BLaER1 (cell line): ENCODE measurements around the gene IVL.

Experiments used
- H3K27ac ChIP-seq: shearing (Covaris generic); formaldehyde crosslinking; 2 replicates; pipeline ENCODE4 v1.8.1; 2022
- H3K27me3 ChIP-seq: shearing (Covaris generic); formaldehyde crosslinking; 2 replicates; pipeline ENCODE4 v1.8.1; 2022
- H3K36me3 ChIP-seq: shearing (Covaris generic); formaldehyde crosslinking; 2 replicates; pipeline ENCODE4 v1.8.1; 2022
- H3K4me1 ChIP-seq: shearing (Covaris generic); formaldehyde crosslinking; 2 replicates; pipeline ENCODE4 v1.8.1; 2022
- H3K4me2 ChIP-seq: shearing (Covaris generic); formaldehyde crosslinking; 2 replicates; pipeline ENCODE4 v1.8.1; 2022
- H3K4me3 ChIP-seq: shearing (Covaris generic); formaldehyde crosslinking; 2 replicates; pipeline ENCODE4 v1.8.1; 2022
- H3K9ac ChIP-seq: shearing (Covaris generic); formaldehyde crosslinking; 2 replicates; pipeline ENCODE4 v1.8.1; 2022
- H3K9me3 ChIP-seq: shearing (Covaris generic); formaldehyde crosslinking; 2 replicates; pipeline ENCODE4 v1.8.1; 2022
- H4K20me1 ChIP-seq: shearing (Covaris generic); formaldehyde crosslinking; 2 replicates; pipeline ENCODE4 v1.8.1; 2022
- Cebpa-rat ChIP-seq: shearing (Covaris generic); IDR thresholded peaks from 2 replicates; pipeline ENCODE4 v1.8.1; 2022

The IVL gene

DNA sequence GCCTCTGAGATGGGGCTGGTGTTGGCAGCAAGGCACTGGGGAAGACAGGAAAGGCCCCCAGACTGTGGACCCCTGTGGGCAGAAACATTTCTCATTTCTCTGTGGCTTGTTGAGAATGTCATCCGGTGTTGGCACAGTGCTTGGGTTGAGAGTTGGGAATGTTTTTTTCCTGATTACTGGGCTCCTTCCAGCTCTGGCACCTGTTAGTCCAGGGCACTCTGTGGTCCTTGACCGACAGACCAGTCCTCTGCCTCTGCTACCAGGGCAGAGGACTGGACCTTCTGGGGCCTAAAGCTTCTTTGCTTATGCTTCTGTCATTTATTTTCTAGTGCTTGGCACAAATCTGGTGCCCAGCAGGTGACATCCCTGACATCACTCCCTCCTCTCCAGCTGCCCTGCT, 33.8 kb downstream of the IVL start:
- no peaks in the 10 kb centered on the region for H3K9me3 ChIP-seq
- H3K36me3 ChIP-seq = no peaks in the 10 kb centered on the region
- H3K27ac ChIP-seq = no peak overlapping the region
- no peak for TF ChIP-seq Cebpa-rat
- no peak overlapping the region for H3K9ac ChIP-seq
- no peaks in the 10 kb centered on the region for H4K20me1 ChIP-seq
- no peak overlapping the region for H3K4me3 ChIP-seq
- no peaks in the 10 kb centered on the region for H3K27me3 ChIP-seq
- H3K4me1 ChIP-seq = no peaks in the 10 kb centered on the region
- no peak overlapping the region for H3K4me2 ChIP-seq

DNA sequence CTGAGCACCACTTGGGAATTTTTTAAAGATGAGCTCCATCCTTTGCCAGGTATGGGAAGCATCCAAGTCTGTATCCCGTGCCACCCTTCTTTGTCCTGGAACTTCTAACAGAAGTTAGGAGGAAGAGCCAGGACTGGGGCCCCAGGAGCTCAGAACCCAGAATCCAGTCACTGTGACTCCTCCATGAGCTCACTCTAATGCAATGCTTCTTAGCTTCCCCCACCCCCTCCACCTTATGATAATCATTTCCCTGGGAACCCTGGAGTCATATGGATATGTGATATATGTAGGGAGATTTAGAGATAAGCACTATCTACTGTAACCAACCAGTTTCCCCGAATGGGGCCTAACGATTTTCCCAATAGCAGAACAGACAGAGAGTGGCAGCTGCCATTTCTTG, 37.9 kb downstream of the IVL start:
- Histone ChIP-seq H3K9ac (no peak overlapping the region), H3K4me1 (no peaks in the 10 kb centered on the region), H3K9me3 (no peaks in the 10 kb centered on the region), H3K4me3 (no peak overlapping the region), H3K27ac (no peak overlapping the region), H3K27me3 (no peaks in the 10 kb centered on the region), H4K20me1 (no peaks in the 10 kb centered on the region), H3K36me3 (no peaks in the 10 kb centered on the region), H3K4me2 (no peak overlapping the region)
- TF ChIP-seq Cebpa-rat = no peak

DNA sequence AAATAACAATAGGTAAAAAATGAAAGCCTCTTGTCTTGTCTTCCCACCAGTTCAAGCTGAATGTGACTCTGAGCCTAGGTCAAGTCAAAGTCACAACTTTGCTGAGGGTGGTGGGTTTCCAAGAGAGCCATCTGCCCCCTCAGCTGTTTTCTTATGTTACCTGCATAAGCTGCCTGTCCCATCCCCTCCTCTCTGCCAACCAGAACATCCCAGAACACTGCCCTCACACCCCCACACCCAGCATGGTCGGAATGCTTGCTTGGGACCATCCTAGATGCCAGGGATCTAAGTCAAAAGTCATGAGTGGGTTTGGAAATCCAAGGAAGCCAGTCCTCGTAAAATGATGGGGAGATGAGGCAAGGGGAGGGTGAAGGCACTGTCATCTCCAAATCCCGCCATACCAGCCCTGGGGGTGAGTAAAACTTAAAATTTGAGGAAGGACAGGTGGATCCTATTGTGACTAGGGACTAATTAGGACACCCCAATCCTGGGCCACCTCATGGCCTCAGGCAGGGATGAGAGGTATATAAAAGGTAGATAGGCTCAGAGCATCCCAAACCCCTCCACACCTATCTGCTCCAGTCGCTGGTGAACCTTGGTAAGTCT, 38.4 kb downstream of the IVL start, which contains the start of gene SPRR5:
TSS of gene SPRR5 (plus strand) at position 556 of the 606 bp plus-strand sequence. CDS start 1,349 bp downstream, outside the sequence.
- TF ChIP-seq Cebpa-rat = no peak
- Histone ChIP-seq H3K27me3 (no peaks in the 10 kb centered on the region), H3K4me2 (no peak within 1 kb of the TSS), H3K4me3 (no peak within 1 kb of the TSS), H3K4me1 (no peaks in the 10 kb centered on the region), H3K9me3 (no peaks in the 10 kb centered on the region), H4K20me1 (no peaks in the 10 kb centered on the region), H3K36me3 (no peaks in the 10 kb centered on the region), H3K9ac (no peak within 1 kb of the TSS), H3K27ac (no peak within 1 kb of the TSS)

DNA sequence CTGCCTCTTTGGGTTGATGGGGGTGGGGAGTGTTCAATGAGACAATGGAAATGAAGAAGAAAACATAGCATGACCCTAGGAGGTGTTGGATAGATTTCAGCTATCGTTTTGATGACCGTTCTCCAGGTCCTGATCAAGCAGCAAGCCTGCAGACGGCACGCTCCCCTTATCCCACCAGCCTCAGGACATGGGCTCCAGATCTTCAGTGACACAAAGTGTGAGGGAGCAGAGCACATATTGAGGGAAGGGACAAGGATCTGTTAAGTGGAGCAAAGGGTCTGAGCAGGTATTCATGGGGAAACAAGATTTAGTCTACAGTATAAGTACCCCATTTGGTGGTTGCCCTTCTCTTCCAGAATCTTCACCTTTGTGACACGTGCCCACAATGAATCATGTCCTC, 43.4 kb downstream of the IVL start:
- Histone ChIP-seq H3K9ac (no peak overlapping the region), H3K4me2 (no peak overlapping the region), H3K4me1 (no peaks in the 10 kb centered on the region), H3K27me3 (no peaks in the 10 kb centered on the region), H4K20me1 (no peaks in the 10 kb centered on the region), H3K4me3 (no peak overlapping the region), H3K27ac (no peak overlapping the region), H3K9me3 (no peaks in the 10 kb centered on the region), H3K36me3 (no peaks in the 10 kb centered on the region)
- no peak for TF ChIP-seq Cebpa-rat

DNA sequence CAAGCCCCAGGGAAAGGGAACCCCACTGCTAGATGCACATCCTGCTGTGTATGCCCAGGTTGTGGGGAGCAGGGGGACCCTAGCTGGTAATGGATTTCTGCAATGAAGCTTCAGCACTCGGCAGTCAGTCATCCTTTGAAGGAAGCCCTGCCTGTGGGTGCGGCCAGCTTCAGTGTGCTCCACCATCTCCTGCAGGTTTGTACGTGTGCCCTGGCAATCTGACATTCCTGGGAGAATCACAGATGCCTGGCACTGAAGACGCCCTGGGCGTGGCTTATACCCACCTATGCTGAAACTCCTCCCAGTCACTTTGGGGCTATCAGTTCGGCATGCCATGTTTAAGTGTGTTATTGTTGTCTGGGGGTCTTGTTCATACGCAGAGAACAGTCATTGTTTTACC, 45.4 kb downstream of the IVL start:
- Histone ChIP-seq H3K9me3 (no peaks in the 10 kb centered on the region), H3K27me3 (no peaks in the 10 kb centered on the region), H3K27ac (no peak overlapping the region), H3K4me2 (no peak overlapping the region), H3K9ac (no peak overlapping the region), H4K20me1 (no peaks in the 10 kb centered on the region), H3K4me1 (peaks cover 5% of the 10 kb centered on the region; the same call in 1 of the 2 replicates), H3K4me3 (no peak overlapping the region), H3K36me3 (no peaks in the 10 kb centered on the region)
- TF ChIP-seq Cebpa-rat = no peak

DNA sequence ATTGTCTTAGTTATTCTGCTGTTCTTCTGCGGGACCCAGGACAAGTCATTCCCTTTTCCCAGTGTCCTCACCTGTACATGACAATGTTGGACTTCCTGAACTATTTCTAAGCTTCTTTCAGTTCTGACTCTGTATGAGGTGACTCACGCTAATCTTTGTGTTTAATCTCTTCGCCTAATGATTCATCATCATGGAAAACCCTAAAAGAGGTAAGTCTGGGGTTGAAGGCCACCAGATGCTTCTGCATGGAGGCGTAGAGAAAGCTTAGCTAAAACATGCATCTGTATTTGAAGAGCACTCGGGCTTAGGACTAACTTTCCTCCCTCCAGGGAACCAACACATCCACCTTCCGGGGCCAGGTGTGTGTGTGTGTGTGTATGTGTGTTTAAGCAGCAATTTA, 46.1 kb downstream of the IVL start:
- Histone ChIP-seq H3K9ac (no peak overlapping the region), H3K4me2 (no peak overlapping the region), H3K36me3 (no peaks in the 10 kb centered on the region), H3K9me3 (no peaks in the 10 kb centered on the region), H4K20me1 (no peaks in the 10 kb centered on the region), H3K4me3 (no peak overlapping the region), H3K27ac (no peak overlapping the region), H3K4me1 (peaks cover 11% of the 10 kb centered on the region), H3K27me3 (no peaks in the 10 kb centered on the region)
- TF ChIP-seq Cebpa-rat = no peak

DNA sequence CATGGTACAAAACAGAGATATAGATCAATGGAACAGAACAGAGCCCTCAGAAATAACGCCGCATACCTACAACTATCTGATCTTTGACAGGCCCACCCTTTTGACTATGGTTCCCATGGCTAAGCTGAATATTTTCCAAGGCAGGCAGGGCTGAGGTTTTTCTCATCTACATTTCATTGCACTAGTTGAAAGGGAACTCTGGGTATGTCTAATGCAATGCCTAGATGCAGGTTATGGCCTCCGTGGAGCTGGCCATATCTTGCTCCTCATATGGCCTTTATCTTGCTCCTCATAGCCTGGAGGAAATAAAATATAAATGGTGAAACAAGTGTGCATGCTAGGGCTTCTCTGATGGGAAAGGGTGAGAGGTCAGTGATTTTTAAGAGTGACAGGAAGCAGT, 49.2 kb downstream of the IVL start:
- H3K4me3 ChIP-seq = no peak overlapping the region
- peaks cover 43% of the 10 kb centered on the region for H3K4me1 ChIP-seq
- no peaks in the 10 kb centered on the region for H3K36me3 ChIP-seq
- H3K9me3 ChIP-seq = no peaks in the 10 kb centered on the region
- TF ChIP-seq Cebpa-rat = no peak
- H3K9ac ChIP-seq = no peak overlapping the region
- no peaks in the 10 kb centered on the region for H3K27me3 ChIP-seq
- H4K20me1 ChIP-seq = no peaks in the 10 kb centered on the region
- no peak overlapping the region for H3K27ac ChIP-seq
- no peak overlapping the region for H3K4me2 ChIP-seq

DNA sequence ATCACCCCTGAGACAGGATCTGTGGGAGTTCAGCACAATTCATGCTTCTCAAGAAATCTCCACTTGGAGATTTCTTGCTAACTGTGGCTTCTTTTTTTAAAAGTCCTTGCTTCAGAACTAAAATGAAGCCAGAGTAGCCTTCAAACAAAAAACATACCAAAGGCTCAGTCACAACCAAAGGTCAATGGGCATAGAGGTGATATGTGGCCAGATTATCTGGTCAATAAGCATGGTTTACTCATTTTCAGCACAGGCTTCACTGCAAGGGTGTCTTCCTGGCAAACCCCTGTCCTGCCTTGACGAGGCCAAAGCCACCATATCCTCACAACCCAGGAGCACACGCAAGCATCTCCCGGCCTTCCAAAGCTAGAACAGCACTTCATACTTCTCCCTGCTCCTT, 50.9 kb downstream of the IVL start:
- H4K20me1 ChIP-seq = no peaks in the 10 kb centered on the region

DNA sequence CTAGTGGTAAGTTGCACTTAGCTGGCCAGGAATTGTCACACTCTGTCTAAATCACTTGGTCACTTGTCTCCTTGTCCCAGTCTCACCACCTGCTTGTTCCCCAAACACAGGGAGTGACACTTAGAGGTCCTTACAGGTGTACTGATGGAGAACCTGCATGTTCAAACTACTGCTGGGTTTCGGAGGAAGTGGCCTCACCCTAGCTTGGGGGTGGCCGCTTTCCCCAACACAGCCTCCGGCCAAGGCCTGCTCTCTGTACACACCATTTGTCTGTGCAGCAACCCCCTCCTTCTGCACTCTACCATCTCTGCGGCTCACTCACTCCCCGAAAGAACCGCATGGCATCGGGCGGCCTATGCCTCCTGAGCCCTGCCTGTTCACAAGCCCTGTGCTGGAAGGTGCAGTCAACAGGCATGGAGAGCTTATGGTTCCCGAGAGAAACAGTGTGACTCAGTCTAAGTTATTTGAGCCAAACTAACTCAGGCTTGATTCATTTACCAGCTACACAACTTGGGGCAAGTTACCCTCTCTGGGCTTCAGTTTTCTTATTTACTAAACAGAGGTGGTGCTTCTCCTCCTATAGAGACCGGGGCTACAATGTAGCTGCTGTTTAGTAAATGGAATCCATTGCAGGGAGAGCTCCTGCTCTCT, 51.6 kb downstream of the IVL start:
- no peak for TF ChIP-seq Cebpa-rat
- no peaks in the 10 kb centered on the region for H3K9me3 ChIP-seq
- H3K4me2 ChIP-seq = peak overlapping the region; percentile 82
- peak overlapping the region; percentile 53 for H3K4me3 ChIP-seq
- H3K27me3 ChIP-seq = no peaks in the 10 kb centered on the region
- H3K4me1 ChIP-seq = peaks cover 55% of the 10 kb centered on the region
- H3K9ac ChIP-seq = peak overlapping the region; percentile 60; the same call in 1 of the 2 replicates
- H3K27ac ChIP-seq = peak overlapping the region; percentile 84
- no peaks in the 10 kb centered on the region for H3K36me3 ChIP-seq
- no peaks in the 10 kb centered on the region for H4K20me1 ChIP-seq

More for the DNA sequence above, 50.9 kb downstream of the IVL start:
- H3K27me3 ChIP-seq = no peaks in the 10 kb centered on the region
- peak overlapping the region; percentile 84 for H3K27ac ChIP-seq
- H3K36me3 ChIP-seq = no peaks in the 10 kb centered on the region
- no peak overlapping the region for H3K9ac ChIP-seq
- no peak for TF ChIP-seq Cebpa-rat
- no peaks in the 10 kb centered on the region for H3K9me3 ChIP-seq
- H3K4me2 ChIP-seq = peak overlapping the region; percentile 82
- no peak overlapping the region for H3K4me3 ChIP-seq
- peaks cover 55% of the 10 kb centered on the region for H3K4me1 ChIP-seq

DNA sequence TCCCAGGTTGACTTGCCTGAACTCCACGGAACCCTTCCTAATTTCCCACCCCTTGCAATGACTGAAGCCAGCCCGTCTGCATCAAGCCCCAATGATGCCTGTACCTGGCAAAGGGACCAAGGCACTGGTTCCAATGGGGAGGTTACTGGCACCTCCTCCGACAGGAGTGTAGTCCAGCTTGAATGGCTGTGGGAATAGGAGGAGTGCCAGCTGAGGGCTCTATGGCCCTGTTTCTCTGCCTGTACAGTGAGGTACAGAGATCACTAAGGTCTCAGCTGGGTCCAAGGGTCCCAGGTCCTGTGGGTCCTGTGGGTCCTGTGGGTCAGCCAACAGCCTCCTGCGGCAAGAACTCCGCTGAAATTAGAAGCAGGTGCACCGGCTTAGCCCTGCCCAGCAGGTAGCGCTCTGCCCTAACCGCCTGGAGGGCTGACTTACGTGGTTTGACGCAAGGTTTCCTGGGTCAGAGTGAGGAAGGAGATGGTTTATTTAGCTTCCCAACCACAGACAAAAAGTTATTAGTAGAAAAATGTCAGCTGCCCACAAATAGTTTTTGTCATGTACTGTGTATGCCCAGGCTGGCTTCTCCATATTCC, 52.2 kb downstream of the IVL start:
- no peaks in the 10 kb centered on the region for H4K20me1 ChIP-seq
- H3K27ac ChIP-seq = peak overlapping the region; percentile 84
- peak overlapping the region; percentile 60; the same call in 1 of the 2 replicates for H3K9ac ChIP-seq
- TF ChIP-seq Cebpa-rat = no peak
- H3K4me1 ChIP-seq = peaks cover 55% of the 10 kb centered on the region
- no peaks in the 10 kb centered on the region for H3K9me3 ChIP-seq
- no peaks in the 10 kb centered on the region for H3K36me3 ChIP-seq
- peak overlapping the region; percentile 53 for H3K4me3 ChIP-seq
- H3K4me2 ChIP-seq = peak overlapping the region; percentile 82
- no peaks in the 10 kb centered on the region for H3K27me3 ChIP-seq
